ENCODE measurements around the gene PRKCD. TPM values are rescaled to one million over a fixed set of nuclear protein-coding genes. Genes with fewer than 3 reads are reported as not detected.

The PRKCD gene
- total and polyA plus RNA-seq, 2 of the 4 experiments (the other 2 are of a cell fraction), result 4.3 to 19.0 TPM

Other genes with a start within 250 kb of the PRKCD start
- gene SFMBT1, start 115.1 kb upstream of the PRKCD start, total RNA-seq (2012; rRNA removed), result 1.8 and 3.6 TPM in 2 replicates
- gene SFMBT1, start 115.1 kb upstream of the PRKCD start, polyA plus RNA-seq (2012; rRNA removed), result 0.92 and 1.0 TPM in 2 replicates
- gene RFT1, start 30.8 kb upstream of the PRKCD start, total RNA-seq (2012; rRNA removed), result 23.5 and 28.6 TPM in 2 replicates
- gene RFT1, start 30.8 kb upstream of the PRKCD start, polyA plus RNA-seq (2012; rRNA removed), result 11.6 and 14.5 TPM in 2 replicates
- 301 and 349 TPM in 2 replicates for gene TKT, start 94.8 kb downstream of the PRKCD start, total RNA-seq (2012; rRNA removed)
- gene TKT, start 94.8 kb downstream of the PRKCD start, polyA plus RNA-seq (2012; rRNA removed), result 280 and 325 TPM in 2 replicates
- gene DCP1A, start 186.3 kb downstream of the PRKCD start, total RNA-seq (2012; rRNA removed), result 18.6 and 30.1 TPM in 2 replicates
- 13.2 and 14.6 TPM in 2 replicates for gene DCP1A, start 186.3 kb downstream of the PRKCD start, polyA plus RNA-seq (2012; rRNA removed)

Measured in IMR-90 (cell line).